ENCODE measurements around the gene RYR2. TPM values are rescaled to one million over a fixed set of nuclear protein-coding genes. Genes with fewer than 3 reads are reported as not detected.

Gene RYR2
- total and polyA plus RNA-seq, 2 of the 8 experiments (the other 6 are each of a cell fraction or from before 2014, with no cell fraction given) = 1.3 to 4.4 TPM

DNA sequence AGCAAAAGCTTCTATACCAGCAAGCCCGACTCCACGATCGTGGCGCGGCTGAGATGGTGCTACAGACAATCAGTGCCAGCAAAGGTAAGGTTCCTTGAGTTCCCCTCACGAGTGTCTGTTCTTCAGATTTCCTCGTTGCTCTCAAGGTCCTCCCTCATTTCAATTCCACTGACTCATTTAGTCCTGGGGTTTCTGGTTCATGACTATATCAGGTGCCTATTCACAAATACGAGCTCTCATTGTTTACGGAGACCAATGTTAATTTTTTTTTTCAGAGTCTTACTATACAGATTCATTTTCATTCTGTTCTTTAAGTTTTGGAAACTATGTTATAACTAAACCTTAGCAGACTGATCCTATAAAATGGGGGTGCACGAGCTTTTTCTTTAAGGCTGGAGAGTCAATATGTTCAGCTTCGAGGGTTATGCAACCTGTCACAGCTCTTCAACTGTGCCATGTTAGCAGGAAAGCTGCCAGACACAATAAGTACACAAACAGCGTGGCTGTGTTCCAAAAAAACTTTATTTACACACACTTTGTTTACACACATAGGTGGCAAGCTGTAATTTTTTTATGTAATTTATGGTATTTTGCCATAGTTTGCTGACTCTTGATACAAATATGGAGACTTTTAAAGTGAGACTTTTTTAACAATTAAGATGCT is 714.5 kb downstream of the RYR2 start:
- no peak overlapping the region for H2BK12ac ChIP-seq (ENCODE audit: low read depth, low read length)
- peaks cover 0 to 5% (median 0%) of the 10 kb centered on the region in 4 experiments; a peak in 2 of 7 replicates for H3K4me1 ChIP-seq (replicated peaks in 1 of 4; ENCODE audit: control insufficient read depth in 3 of 4, insufficient read depth in 4 of 4, low read length in 3 of 4)
- H3K9me3 ChIP-seq (ENCODE audit: insufficient read depth in 2 of 2, low read depth in 1 of 2, low read length in 1 of 2) = no peaks in the 10 kb centered on the region
- DNase-seq (ENCODE audit: low read depth in 1 of 2, low spot score in 2 of 2) (no peak), FAIRE-seq (no peak)
- H3K4me3 ChIP-seq (ENCODE audit: extremely low read depth in 1 of 4, insufficient read depth in 2 of 4, low read depth in 3 of 4, low read length in 4 of 4) = no peak overlapping the region
- H3K23me2 ChIP-seq (ENCODE audit: low read depth, low read length) = no peaks in the 10 kb centered on the region
- H4K8ac ChIP-seq (ENCODE audit: extremely low read depth, insufficient read depth, low read length) = no peak overlapping the region
- no peaks in the 10 kb centered on the region for H3K36me3 ChIP-seq (ENCODE audit: control insufficient read depth in 2 of 4, insufficient read depth in 4 of 4, low read length in 3 of 4)
- H2BK120ac ChIP-seq (replicated peaks; ENCODE audit: low read depth, low read length) = no peak overlapping the region
- H3K79me2 ChIP-seq (ENCODE audit: control insufficient read depth in 1 of 2, insufficient read depth in 2 of 2, low read length in 2 of 2) = no peaks in the 10 kb centered on the region
- no peak overlapping the region for H2BK20ac ChIP-seq (ENCODE audit: low read length)
- no peak overlapping the region for H2AFZ ChIP-seq (ENCODE audit: low read length)
- no peak overlapping the region for H3K56ac ChIP-seq (replicated peaks; ENCODE audit: insufficient read length, low read depth, low read length)
- no peak overlapping the region for H3K23ac ChIP-seq (ENCODE audit: insufficient read length)
- no peak overlapping the region for H3K14ac ChIP-seq (ENCODE audit: insufficient read length)
- CTCF ChIA-PET (ENCODE audit: partially characterized antibody) = interaction anchor here (0.8 to 1.5 kb wide), 2 partner anchors 8 to 17 kb away, joined by 3 to 4 read pairs; no protein-coding TSS in a partner anchor
- H4K91ac ChIP-seq (replicated peaks; ENCODE audit: insufficient read length, low read length) = no peak overlapping the region
- no peak overlapping the region for H3K4me2 ChIP-seq (ENCODE audit: insufficient read depth in 1 of 2, low read depth in 2 of 2, low read length in 2 of 2)
- no peak overlapping the region for H4K5ac ChIP-seq (ENCODE audit: insufficient read length, low read depth, low read length)
- no peak overlapping the region for H2BK15ac ChIP-seq (ENCODE audit: low read length)
- no peak overlapping the region for H3K27ac ChIP-seq (ENCODE audit: low read depth, low read length)
- H3K27me3 ChIP-seq (replicated peaks in 1 of 4; ENCODE audit: control insufficient read depth in 3 of 4, extremely low read depth in 1 of 4, insufficient read depth in 3 of 4, low read length in 3 of 4) = no peaks in the 10 kb centered on the region
- POLR2A ChIA-PET (ENCODE audit: partially characterized antibody) = no interaction called here
- H3K9ac ChIP-seq (replicated peaks in 1 of 4; ENCODE audit: extremely low read depth in 1 of 4, low read depth in 3 of 4, low read length in 3 of 4) = no peak overlapping the region
- WGBS, 2 experiments (ENCODE audit: extremely low coverage in 1 of 2, insufficient coverage in 1 of 2, insufficient read length in 1 of 2, insufficient replicate concordance in 2 of 2, low coverage in 1 of 2, low lambda C conversion rate in 2 of 2, missing lambda C conversion rate in 1 of 2) = 97% methylated on average over 12 of the region's 12 CpGs; no CpG with 5 or more reads in 1 of the 2 experiments
- no peak overlapping the region for H3K4ac ChIP-seq (replicated peaks; ENCODE audit: insufficient read length, low read depth, low read length)
- no peaks in the 10 kb centered on the region for H4K20me1 ChIP-seq (replicated peaks in 1 of 2; ENCODE audit: control insufficient read depth in 1 of 2, insufficient read depth in 2 of 2, low read length in 2 of 2)
- no peak overlapping the region for H2AK5ac ChIP-seq (ENCODE audit: low read depth, low read length)
- no peaks in the 10 kb centered on the region for H3K79me1 ChIP-seq (ENCODE audit: low read depth, low read length)
- no peak overlapping the region for H2BK5ac ChIP-seq (ENCODE audit: low read depth, low read length)
- no peak overlapping the region for H3K18ac ChIP-seq (ENCODE audit: extremely low read depth, low read length)
- TF ChIP-seq KDM4A (IDR thresholded peaks at IDR 0.05; ENCODE audit: low read depth, low read length, severe bottlenecking) = no peak
- TF ChIP-seq, protein P1, sequence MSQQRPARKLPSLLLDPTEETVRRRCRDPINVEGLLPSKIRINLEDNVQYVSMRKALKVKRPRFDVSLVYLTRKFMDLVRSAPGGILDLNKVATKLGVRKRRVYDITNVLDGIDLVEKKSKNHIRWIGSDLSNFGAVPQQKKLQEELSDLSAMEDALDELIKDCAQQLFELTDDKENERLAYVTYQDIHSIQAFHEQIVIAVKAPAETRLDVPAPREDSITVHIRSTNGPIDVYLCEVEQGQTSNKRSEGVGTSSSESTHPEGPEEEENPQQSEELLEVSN (IDR thresholded peaks at IDR 0.05) = no peak
- TF ChIP-seq, protein P2, sequence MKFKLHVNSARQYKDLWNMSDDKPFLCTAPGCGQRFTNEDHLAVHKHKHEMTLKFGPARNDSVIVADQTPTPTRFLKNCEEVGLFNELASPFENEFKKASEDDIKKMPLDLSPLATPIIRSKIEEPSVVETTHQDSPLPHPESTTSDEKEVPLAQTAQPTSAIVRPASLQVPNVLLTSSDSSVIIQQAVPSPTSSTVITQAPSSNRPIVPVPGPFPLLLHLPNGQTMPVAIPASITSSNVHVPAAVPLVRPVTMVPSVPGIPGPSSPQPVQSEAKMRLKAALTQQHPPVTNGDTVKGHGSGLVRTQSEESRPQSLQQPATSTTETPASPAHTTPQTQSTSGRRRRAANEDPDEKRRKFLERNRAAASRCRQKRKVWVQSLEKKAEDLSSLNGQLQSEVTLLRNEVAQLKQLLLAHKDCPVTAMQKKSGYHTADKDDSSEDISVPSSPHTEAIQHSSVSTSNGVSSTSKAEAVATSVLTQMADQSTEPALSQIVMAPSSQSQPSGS (IDR thresholded peaks at IDR 0.05; ENCODE audit: low read length) = no peak
- TF ChIP-seq, protein P3, sequence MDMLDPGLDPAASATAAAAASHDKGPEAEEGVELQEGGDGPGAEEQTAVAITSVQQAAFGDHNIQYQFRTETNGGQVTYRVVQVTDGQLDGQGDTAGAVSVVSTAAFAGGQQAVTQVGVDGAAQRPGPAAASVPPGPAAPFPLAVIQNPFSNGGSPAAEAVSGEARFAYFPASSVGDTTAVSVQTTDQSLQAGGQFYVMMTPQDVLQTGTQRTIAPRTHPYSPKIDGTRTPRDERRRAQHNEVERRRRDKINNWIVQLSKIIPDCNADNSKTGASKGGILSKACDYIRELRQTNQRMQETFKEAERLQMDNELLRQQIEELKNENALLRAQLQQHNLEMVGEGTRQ (IDR thresholded peaks at IDR 0.05; ENCODE audit: low read length) = no peak
- no peak for TF ChIP-seq RNF2 (IDR thresholded peaks at IDR 0.05; ENCODE audit: borderline replicate concordance, low read depth, low read length, missing control alignments, poor library complexity, severe bottlenecking)
- no peak for TF ChIP-seq ZNF274 (IDR thresholded peaks at IDR 0.05; ENCODE audit: borderline replicate concordance, extremely low read depth, low read length)
- no peak for TF ChIP-seq SP4 (IDR thresholded peaks at IDR 0.05; ENCODE audit: low read length)
- TF ChIP-seq, protein P4, sequence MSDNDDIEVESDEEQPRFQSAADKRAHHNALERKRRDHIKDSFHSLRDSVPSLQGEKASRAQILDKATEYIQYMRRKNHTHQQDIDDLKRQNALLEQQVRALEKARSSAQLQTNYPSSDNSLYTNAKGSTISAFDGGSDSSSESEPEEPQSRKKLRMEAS (IDR thresholded peaks at IDR 0.05) = no peak
